Measurements from ENCODE around the gene LIPC.

The LIPC gene

DNA sequence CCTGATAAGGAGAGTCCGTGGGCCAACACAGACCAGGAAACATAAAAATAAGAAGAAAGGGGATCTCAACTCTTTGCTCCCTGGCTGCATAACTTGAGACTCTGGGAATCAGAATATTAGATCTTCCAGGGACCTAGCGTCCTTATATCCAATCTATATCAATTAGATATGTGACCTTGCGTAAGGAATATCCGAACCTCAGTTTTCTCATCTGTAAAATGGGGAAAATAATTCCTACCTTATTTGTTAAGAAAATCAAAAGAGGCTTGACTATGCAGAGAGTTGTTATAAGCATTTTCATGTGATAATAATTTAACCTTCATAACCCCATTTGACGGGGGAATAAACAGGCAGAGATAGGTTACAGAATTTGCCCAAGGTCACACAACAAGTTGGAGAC lies 7.1 kb upstream of the LIPC start:
- Histone ChIP-seq H3K36me3 (ENCODE audit: control insufficient read depth in 2 of 2, insufficient read depth in 1 of 2, low read length in 2 of 2) (no peaks in the 10 kb centered on the region), H3K4me3 (ENCODE audit: low read depth, low read length) (no peak overlapping the region), H3K4me1 (ENCODE audit: control insufficient read depth, insufficient read depth, low read length) (no peaks in the 10 kb centered on the region), H3K9me3 (ENCODE audit: control insufficient read depth, insufficient read depth, low read depth, low read length) (no peaks in the 10 kb centered on the region), H3K27ac (ENCODE audit: extremely low read depth, low read depth, low read length) (no peak overlapping the region)
- ChIA-PET POLR2A (no interaction called here), CTCF (interaction anchor here (0.7 kb wide), 1 partner anchor 213 kb away, joined by 3 read pairs; no protein-coding TSS in a partner anchor)
- no peak for TF ChIP-seq ZNF157 (tag by site-specific recombination; IDR thresholded peaks at IDR 0.05)
- TF ChIP-seq, protein P1, sequence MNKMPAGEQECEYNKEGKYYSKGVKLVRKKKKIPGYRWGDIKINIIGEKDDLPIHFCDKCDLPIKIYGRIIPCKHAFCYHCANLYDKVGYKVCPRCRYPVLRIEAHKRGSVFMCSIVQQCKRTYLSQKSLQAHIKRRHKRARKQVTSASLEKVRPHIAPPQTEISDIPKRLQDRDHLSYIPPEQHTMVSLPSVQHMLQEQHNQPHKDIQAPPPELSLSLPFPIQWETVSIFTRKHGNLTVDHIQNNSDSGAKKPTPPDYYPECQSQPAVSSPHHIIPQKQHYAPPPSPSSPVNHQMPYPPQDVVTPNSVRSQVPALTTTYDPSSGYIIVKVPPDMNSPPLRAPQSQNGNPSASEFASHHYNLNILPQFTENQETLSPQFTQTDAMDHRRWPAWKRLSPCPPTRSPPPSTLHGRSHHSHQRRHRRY (tag by site-specific recombination; IDR thresholded peaks at IDR 0.05), result no peak
- TF ChIP-seq ZSCAN16 (tag by site-specific recombination; IDR thresholded peaks at IDR 0.05), result no peak
- TF ChIP-seq ZNF394 (tag by site-specific recombination; IDR thresholded peaks at IDR 0.05; ENCODE audit: borderline replicate concordance), result no peak
- TF ChIP-seq ZNF558 (tag by site-specific recombination; IDR thresholded peaks at IDR 0.05), result no peak
- TF ChIP-seq ZNF530 (tag by site-specific recombination; IDR thresholded peaks at IDR 0.05; ENCODE audit: low read depth), result no peak
- no peak for TF ChIP-seq ZBTB8A (tag by site-specific recombination; IDR thresholded peaks at IDR 0.05)

GRCh38 chr15:58425185-58425584 lies 6.6 kb upstream of the LIPC start:
- H3K36me3 ChIP-seq (ENCODE audit: control insufficient read depth in 2 of 2, insufficient read depth in 1 of 2, low read length in 2 of 2), result no peaks in the 10 kb centered on the region
- ChIA-PET CTCF (no interaction called here), POLR2A (no interaction called here)
- no peaks in the 10 kb centered on the region for H3K4me1 ChIP-seq (ENCODE audit: control insufficient read depth, insufficient read depth, low read length)
- TF ChIP-seq ZNF239 (tag by site-specific recombination; IDR thresholded peaks at IDR 0.05) (no peak), TRIM28 (IDR thresholded peaks at IDR 0.05; ENCODE audit: borderline replicate concordance, low read length) (no peak), KLF7 (tag by site-specific recombination; IDR thresholded peaks at IDR 0.05; ENCODE audit: borderline replicate concordance) (no peak), ZNF785 (tag by site-specific recombination; IDR thresholded peaks at IDR 0.05) (no peak)
- TF ChIP-seq, protein P2, sequence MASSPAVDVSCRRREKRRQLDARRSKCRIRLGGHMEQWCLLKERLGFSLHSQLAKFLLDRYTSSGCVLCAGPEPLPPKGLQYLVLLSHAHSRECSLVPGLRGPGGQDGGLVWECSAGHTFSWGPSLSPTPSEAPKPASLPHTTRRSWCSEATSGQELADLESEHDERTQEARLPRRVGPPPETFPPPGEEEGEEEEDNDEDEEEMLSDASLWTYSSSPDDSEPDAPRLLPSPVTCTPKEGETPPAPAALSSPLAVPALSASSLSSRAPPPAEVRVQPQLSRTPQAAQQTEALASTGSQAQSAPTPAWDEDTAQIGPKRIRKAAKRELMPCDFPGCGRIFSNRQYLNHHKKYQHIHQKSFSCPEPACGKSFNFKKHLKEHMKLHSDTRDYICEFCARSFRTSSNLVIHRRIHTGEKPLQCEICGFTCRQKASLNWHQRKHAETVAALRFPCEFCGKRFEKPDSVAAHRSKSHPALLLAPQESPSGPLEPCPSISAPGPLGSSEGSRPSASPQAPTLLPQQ (tag by site-specific recombination; IDR thresholded peaks at IDR 0.05), result no peak
- no peaks in the 10 kb centered on the region for H3K9me3 ChIP-seq (ENCODE audit: control insufficient read depth, insufficient read depth, low read depth, low read length)
- no peak overlapping the region for H3K27ac ChIP-seq (ENCODE audit: extremely low read depth, low read depth, low read length)
- H3K4me3 ChIP-seq (ENCODE audit: low read depth, low read length), result no peak overlapping the region

DNA sequence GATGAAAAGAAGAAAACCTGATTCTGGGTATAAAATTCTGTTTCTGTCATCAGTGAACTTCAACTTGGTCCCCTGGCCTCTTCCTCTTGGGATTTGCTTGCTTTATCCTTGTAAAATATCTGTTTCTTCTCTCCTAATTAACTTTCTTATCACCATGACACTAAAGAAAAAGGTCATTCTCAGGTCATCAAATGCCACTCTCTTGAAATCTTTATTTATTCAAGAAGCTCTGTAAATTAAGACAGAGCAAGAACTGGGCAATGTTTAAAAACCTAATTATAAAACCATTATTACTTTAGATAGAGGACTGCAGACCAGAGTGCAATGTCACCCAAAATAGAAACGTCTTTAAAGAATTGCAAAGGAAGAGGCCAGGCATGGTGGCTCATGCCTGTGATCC lies 6.0 kb upstream of the LIPC start:
- no peaks in the 10 kb centered on the region for H3K4me1 ChIP-seq (ENCODE audit: control insufficient read depth, insufficient read depth, low read length)
- H3K36me3 ChIP-seq (ENCODE audit: control insufficient read depth in 2 of 2, insufficient read depth in 1 of 2, low read length in 2 of 2), result no peaks in the 10 kb centered on the region
- ChIA-PET POLR2A (no interaction called here), CTCF (no interaction called here)
- H3K27ac ChIP-seq (ENCODE audit: extremely low read depth, low read depth, low read length), result no peak overlapping the region
- no peak overlapping the region for H3K4me3 ChIP-seq (ENCODE audit: low read depth, low read length)
- H3K9me3 ChIP-seq (ENCODE audit: control insufficient read depth, insufficient read depth, low read depth, low read length), result no peaks in the 10 kb centered on the region
- TF ChIP-seq ZNF514 (tag by site-specific recombination; IDR thresholded peaks at IDR 0.05) (no peak), GFI1B (tag by site-specific recombination; IDR thresholded peaks at IDR 0.05) (no peak), ZNF132 (tag by site-specific recombination; IDR thresholded peaks at IDR 0.05; ENCODE audit: borderline replicate concordance) (no peak), ZNF112 (tag by site-specific recombination; IDR thresholded peaks at IDR 0.05) (no peak), ZNF324 (tag by site-specific recombination; IDR thresholded peaks at IDR 0.05) (no peak), ZNF133 (tag by site-specific recombination; IDR thresholded peaks at IDR 0.05) (no peak)
- TF ChIP-seq, protein P3, sequence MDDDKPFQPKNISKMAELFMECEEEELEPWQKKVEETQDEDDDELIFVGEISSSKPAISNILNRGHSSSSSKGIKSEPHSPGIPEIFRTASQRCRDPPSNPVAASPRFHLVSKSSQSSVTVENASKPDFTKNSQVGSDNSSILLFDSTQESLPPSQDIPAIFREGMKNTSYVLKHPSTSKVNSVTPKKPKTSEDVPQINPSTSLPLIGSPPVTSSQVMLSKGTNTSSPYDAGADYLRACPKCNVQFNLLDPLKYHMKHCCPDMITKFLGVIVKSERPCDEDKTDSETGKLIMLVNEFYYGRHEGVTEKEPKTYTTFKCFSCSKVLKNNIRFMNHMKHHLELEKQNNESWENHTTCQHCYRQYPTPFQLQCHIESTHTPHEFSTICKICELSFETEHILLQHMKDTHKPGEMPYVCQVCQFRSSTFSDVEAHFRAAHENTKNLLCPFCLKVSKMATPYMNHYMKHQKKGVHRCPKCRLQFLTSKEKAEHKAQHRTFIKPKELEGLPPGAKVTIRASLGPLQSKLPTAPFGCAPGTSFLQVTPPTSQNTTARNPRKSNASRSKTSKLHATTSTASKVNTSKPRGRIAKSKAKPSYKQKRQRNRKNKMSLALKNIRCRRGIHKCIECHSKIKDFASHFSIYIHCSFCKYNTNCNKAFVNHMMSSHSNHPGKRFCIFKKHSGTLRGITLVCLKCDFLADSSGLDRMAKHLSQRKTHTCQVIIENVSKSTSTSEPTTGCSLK (tag by site-specific recombination; IDR thresholded peaks at IDR 0.05), result no peak
- TF ChIP-seq, protein P4, sequence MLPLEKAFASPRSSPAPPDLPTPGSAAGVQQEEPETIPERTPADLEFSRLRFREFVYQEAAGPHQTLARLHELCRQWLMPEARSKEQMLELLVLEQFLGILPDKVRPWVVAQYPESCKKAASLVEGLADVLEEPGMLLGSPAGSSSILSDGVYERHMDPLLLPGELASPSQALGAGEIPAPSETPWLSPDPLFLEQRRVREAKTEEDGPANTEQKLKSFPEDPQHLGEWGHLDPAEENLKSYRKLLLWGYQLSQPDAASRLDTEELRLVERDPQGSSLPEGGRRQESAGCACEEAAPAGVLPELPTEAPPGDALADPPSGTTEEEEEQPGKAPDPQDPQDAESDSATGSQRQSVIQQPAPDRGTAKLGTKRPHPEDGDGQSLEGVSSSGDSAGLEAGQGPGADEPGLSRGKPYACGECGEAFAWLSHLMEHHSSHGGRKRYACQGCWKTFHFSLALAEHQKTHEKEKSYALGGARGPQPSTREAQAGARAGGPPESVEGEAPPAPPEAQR (tag by site-specific recombination; IDR thresholded peaks at IDR 0.05), result no peak
- TF ChIP-seq, protein P5, sequence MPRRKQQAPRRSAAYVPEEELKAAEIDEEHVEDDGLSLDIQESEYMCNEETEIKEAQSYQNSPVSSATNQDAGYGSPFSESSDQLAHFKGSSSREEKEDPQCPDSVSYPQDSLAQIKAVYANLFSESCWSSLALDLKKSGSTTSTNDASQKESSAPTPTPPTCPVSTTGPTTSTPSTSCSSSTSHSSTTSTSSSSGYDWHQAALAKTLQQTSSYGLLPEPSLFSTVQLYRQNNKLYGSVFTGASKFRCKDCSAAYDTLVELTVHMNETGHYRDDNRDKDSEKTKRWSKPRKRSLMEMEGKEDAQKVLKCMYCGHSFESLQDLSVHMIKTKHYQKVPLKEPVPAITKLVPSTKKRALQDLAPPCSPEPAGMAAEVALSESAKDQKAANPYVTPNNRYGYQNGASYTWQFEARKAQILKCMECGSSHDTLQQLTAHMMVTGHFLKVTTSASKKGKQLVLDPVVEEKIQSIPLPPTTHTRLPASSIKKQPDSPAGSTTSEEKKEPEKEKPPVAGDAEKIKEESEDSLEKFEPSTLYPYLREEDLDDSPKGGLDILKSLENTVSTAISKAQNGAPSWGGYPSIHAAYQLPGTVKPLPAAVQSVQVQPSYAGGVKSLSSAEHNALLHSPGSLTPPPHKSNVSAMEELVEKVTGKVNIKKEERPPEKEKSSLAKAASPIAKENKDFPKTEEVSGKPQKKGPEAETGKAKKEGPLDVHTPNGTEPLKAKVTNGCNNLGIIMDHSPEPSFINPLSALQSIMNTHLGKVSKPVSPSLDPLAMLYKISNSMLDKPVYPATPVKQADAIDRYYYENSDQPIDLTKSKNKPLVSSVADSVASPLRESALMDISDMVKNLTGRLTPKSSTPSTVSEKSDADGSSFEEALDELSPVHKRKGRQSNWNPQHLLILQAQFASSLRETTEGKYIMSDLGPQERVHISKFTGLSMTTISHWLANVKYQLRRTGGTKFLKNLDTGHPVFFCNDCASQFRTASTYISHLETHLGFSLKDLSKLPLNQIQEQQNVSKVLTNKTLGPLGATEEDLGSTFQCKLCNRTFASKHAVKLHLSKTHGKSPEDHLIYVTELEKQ (tag by site-specific recombination; IDR thresholded peaks at IDR 0.05; ENCODE audit: borderline replicate concordance), result no peak
- TF ChIP-seq, protein P6, sequence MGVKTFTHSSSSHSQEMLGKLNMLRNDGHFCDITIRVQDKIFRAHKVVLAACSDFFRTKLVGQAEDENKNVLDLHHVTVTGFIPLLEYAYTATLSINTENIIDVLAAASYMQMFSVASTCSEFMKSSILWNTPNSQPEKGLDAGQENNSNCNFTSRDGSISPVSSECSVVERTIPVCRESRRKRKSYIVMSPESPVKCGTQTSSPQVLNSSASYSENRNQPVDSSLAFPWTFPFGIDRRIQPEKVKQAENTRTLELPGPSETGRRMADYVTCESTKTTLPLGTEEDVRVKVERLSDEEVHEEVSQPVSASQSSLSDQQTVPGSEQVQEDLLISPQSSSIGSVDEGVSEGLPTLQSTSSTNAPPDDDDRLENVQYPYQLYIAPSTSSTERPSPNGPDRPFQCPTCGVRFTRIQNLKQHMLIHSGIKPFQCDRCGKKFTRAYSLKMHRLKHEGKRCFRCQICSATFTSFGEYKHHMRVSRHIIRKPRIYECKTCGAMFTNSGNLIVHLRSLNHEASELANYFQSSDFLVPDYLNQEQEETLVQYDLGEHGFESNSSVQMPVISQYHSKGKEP (tag by site-specific recombination; IDR thresholded peaks at IDR 0.05), result no peak

Data from HEK293 (cell line).